Liver (tissue), 9 donors: ENCODE measurements around the gene KCNMB1. TPM values are rescaled to one million over a fixed set of nuclear protein-coding genes. Genes with fewer than 3 reads are reported as not detected.

Experiments
- DNase-seq: peaks from one replicate; pipeline ENCODE4 v3.0.0-alpha.2; 2017; ENCODE audit warnings: low spot score
- H3K27ac ChIP-seq, 2 donors: one replicate each; pipeline ENCODE4 v1.7.0; 2013; ENCODE audit warnings: inconsistent platforms in 2 of 2, low read length in 2 of 2, control low read depth in 1 of 2, low read depth in 1 of 2, mild to moderate bottlenecking in 1 of 2
- H3K27me3 ChIP-seq, 4 donors: one replicate each; pipeline versions ENCODE4 v1.6.1 to v1.7.0; 2013; ENCODE audit warnings: low read length in 3 of 4, inconsistent platforms in 1 of 4, mild to moderate bottlenecking in 1 of 4, moderate library complexity in 1 of 4; ENCODE audit not compliant: control insufficient read depth in 4 of 4, insufficient read depth in 4 of 4
- H3K36me3 ChIP-seq, 4 donors: one replicate each; pipeline versions ENCODE4 v1.6.1 to v1.7.0; 2013; ENCODE audit warnings: low read length in 3 of 4, mild to moderate bottlenecking in 3 of 4, low read depth in 1 of 4, moderate library complexity in 1 of 4; ENCODE audit not compliant: control insufficient read depth in 4 of 4, insufficient read depth in 3 of 4
- H3K4me1 ChIP-seq, 4 donors: one replicate each; pipeline versions ENCODE4 v1.6.1 to v1.7.0; 2013; ENCODE audit warnings: low read length in 3 of 4, mild to moderate bottlenecking in 3 of 4, moderate library complexity in 1 of 4; ENCODE audit not compliant: control insufficient read depth in 4 of 4, insufficient read depth in 4 of 4
- H3K4me3 ChIP-seq, 3 donors: one replicate each; pipeline versions ENCODE4 v1.6.1 to v1.7.0; 2013; ENCODE audit warnings: low read length in 3 of 3, control low read depth in 1 of 3, low read depth in 1 of 3, mild to moderate bottlenecking in 1 of 3
- H3K9ac ChIP-seq, 2 donors: one replicate each; pipeline ENCODE4 v1.7.0; 2013; ENCODE audit warnings: low read length in 2 of 2, mild to moderate bottlenecking in 2 of 2, moderate library complexity in 2 of 2, control low read depth in 1 of 2, low read depth in 1 of 2
- H3K9me3 ChIP-seq, 4 donors: one replicate each; pipeline versions ENCODE4 v1.6.1 to v1.7.0; 2013; ENCODE audit warnings: low read length in 3 of 4; ENCODE audit not compliant: control insufficient read depth in 4 of 4
- ATF3 ChIP-seq: IDR thresholded peaks from 2 replicates; pipeline ENCODE4 v1.6.1; 2016; ENCODE audit warnings: antibody characterized with exemption
- EGR1 ChIP-seq, 2 donors: IDR thresholded peaks; 2 replicates each; pipeline ENCODE4 v1.6.1; 2016 to 2018; ENCODE audit warnings: antibody characterized with exemption in 2 of 2, low read depth in 2 of 2
- FOXA2 ChIP-seq: IDR thresholded peaks from 2 replicates; pipeline ENCODE4 v1.6.1; 2016; ENCODE audit warnings: antibody characterized with exemption
- GABPA ChIP-seq, 2 donors: IDR thresholded peaks in 1 of 2; conservative IDR thresholded peaks in 1 of 2; 2 replicates each; pipeline ENCODE4 v1.6.1; 2016; ENCODE audit warnings: antibody characterized with exemption in 2 of 2, mild to moderate bottlenecking in 1 of 2, moderate library complexity in 1 of 2
- HNF4G ChIP-seq: IDR thresholded peaks from 2 replicates; pipeline ENCODE4 v1.6.1; 2016; ENCODE audit warnings: antibody characterized with exemption
- MAX ChIP-seq: IDR thresholded peaks from 2 replicates; pipeline ENCODE4 v1.6.1; 2016; ENCODE audit warnings: antibody characterized with exemption
- RAD21 ChIP-seq, 2 donors: IDR thresholded peaks; 2 replicates each; pipeline ENCODE4 v1.6.1; 2016; ENCODE audit warnings: antibody characterized with exemption in 2 of 2, mild to moderate bottlenecking in 2 of 2
- REST ChIP-seq: IDR thresholded peaks from 2 replicates; pipeline ENCODE4 v1.6.1; 2016; ENCODE audit warnings: antibody characterized with exemption, mild to moderate bottlenecking
- RXRA ChIP-seq, 2 donors: IDR thresholded peaks; 2 replicates each; pipeline ENCODE4 v1.6.1; 2017 to 2018; ENCODE audit warnings: antibody characterized with exemption in 2 of 2, mild to moderate bottlenecking in 1 of 2
- SP1 ChIP-seq: IDR thresholded peaks from 2 replicates; pipeline ENCODE4 v1.6.1; 2018; ENCODE audit warnings: antibody characterized with exemption, mild to moderate bottlenecking
- TAF1 ChIP-seq: conservative IDR thresholded peaks from 2 replicates; pipeline ENCODE4 v1.6.1; 2016; ENCODE audit warnings: antibody characterized with exemption, mild to moderate bottlenecking
- YY1 ChIP-seq: IDR thresholded peaks from 2 replicates; pipeline ENCODE4 v1.6.1; 2016; ENCODE audit warnings: antibody characterized with exemption, mild to moderate bottlenecking
- ZBTB33 ChIP-seq: IDR thresholded peaks from 2 replicates; pipeline ENCODE4 v1.6.1; 2016; ENCODE audit warnings: antibody characterized with exemption
- WGBS: extraction: QIAGEN DNeasy Blood & Tissue Kit; methylation state at CpG from one replicate; pipeline ENCODE4 v1.1.7; 2013; 5-methylcytosine and 5-hydroxymethylcytosine counted together
- polyA plus RNA-seq, 2 donors: library from polyadenylated mRNA; stranded (reverse) in 1 of 2; unstranded in 1 of 2; fragments of 200-250 nt in 1 of 2; fragments of >200 nt in 1 of 2; fragmentation: Nextera tagmentation in 1 of 2; extraction: Ambion mirVana in 1 of 2; gene quantifications; one replicate each; pipeline versions ENCODE4 v1.2.1 to v1.2.3, GENCODE V29; 2013 to 2015
- total RNA-seq, 2 donors: library from RNA; depleted of rRNA; stranded (reverse); fragments of >200 nt; gene quantifications; one replicate each; pipeline ENCODE4 v1.2.3, GENCODE V29; 2014
- donor health status: healthy.
- donor health status: healthy.
- donor health status: healthy.
- donor health status: healthy.
- donor health status: healthy.

The KCNMB1 gene
- total and polyA plus RNA-seq, 4 donors: 0.04 to 0.31 (median 0.20) TPM

- Histone ChIP-seq H3K27me3 (peaks cover 0 to 3% (median 0%) of the 10 kb centered on the region in 4 donors), H3K9ac (no peak overlapping the region), H3K4me3 (no peak overlapping the region), H3K27ac (no peak overlapping the region), H3K36me3 (no peaks in the 10 kb centered on the region), H3K4me1 (peaks cover 0 to 2% (median 0%) of the 10 kb centered on the region in 4 donors), H3K9me3 (no peaks in the 10 kb centered on the region)
- WGBS: 78% methylated on average over 7 of the region's 7 CpGs
- TF ChIP-seq RXRA (IDR thresholded peaks at IDR 0.05) (no peak), EGR1 (IDR thresholded peaks at IDR 0.05; ENCODE audit: low read depth in 2 of 2) (no peak), SP1 (no peak), MAX (no peak), ATF3 (no peak), RAD21 (IDR thresholded peaks at IDR 0.05) (no peak)
- no peak for DNase-seq
Measured at GRCh38 chr5:170408877-170409660, 19.9 kb upstream of the KCNMB1 start.

- Histone ChIP-seq H3K4me1 (peaks cover 0 to 2% (median 0%) of the 10 kb centered on the region in 4 donors), H3K9me3 (no peaks in the 10 kb centered on the region), H3K4me3 (no peak overlapping the region), H3K36me3 (no peaks in the 10 kb centered on the region), H3K9ac (no peak overlapping the region), H3K27me3 (peaks cover 0 to 3% (median 0%) of the 10 kb centered on the region in 4 donors), H3K27ac (no peak overlapping the region)
- no peak for TF ChIP-seq HNF4G
- no peak for TF ChIP-seq SP1
- TF ChIP-seq EGR1 (IDR thresholded peaks at IDR 0.05; ENCODE audit: low read depth in 2 of 2): no peak
- TF ChIP-seq YY1: no peak
- no peak for TF ChIP-seq GABPA (IDR thresholded peaks at IDR 0.05 in 1 of 2, conservative IDR thresholded peaks at IDR 0.05 in 1 of 2)
- TF ChIP-seq REST: no peak
- TF ChIP-seq ATF3: no peak
- TF ChIP-seq FOXA2: no peak
- 52% methylated on average over 6 of the region's 6 CpGs for whole genome bisulfite sequencing
- no peak for DNase-seq
Measured at GRCh38 chr5:170408226-170408625, 19.1 kb upstream of the KCNMB1 start.

GRCh38 chr5:170407062-170407461 lies 17.9 kb upstream of the KCNMB1 start:
- Histone ChIP-seq H3K27me3 (peaks cover 0 to 3% (median 0%) of the 10 kb centered on the region in 4 donors), H3K4me1 (peaks cover 0 to 2% (median 0%) of the 10 kb centered on the region in 4 donors), H3K4me3 (no peak overlapping the region), H3K9me3 (no peaks in the 10 kb centered on the region), H3K36me3 (no peaks in the 10 kb centered on the region), H3K9ac (no peak overlapping the region), H3K27ac (no peak overlapping the region)
- 84% methylated on average over 6 of the region's 6 CpGs for WGBS
- no peak for DNase-seq
- TF ChIP-seq ZBTB33 (no peak), MAX (no peak), SP1 (no peak), HNF4G (no peak), GABPA (IDR thresholded peaks at IDR 0.05 in 1 of 2, conservative IDR thresholded peaks at IDR 0.05 in 1 of 2) (no peak), RXRA (IDR thresholded peaks at IDR 0.05) (no peak), TAF1 (no peak), YY1 (no peak), ATF3 (no peak), EGR1 (IDR thresholded peaks at IDR 0.05; ENCODE audit: low read depth in 2 of 2) (no peak), FOXA2 (no peak), REST (no peak)
